ENCODE results near the gene ABLIM3. TPM values are rescaled to one million over a fixed set of nuclear protein-coding genes. Genes with fewer than 3 reads are reported as not detected.
A peak's percentile ranks its signal among the peaks of the same experiment; 100 is the strongest.

The ABLIM3 gene
- polyA plus RNA-seq, 1 donor = 89.7 TPM

- no peak for DNase-seq (ENCODE audit: low read depth)
Observed at GRCh38 chr5:149217803-149218155, 76.5 kb downstream of the ABLIM3 start.

DNA sequence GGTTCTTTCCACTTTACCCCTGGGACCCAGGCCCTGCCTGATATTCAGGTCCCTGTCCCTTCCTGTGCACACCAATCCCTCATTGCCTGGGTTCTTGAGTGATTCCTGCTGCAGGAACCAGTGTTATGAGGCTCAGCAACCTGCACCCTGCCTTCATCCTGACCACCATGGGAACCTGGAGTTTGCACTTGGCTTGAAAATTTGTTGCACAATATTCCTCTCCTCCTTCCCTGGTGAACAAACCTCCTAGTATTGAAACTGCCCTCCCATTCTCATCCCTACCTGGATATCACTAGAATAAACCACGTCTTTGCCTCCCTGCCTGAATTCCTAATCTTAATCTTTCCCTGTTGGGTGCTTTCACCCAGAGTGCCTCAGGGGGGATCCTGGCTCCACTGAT lies 78.3 kb downstream of the ABLIM3 start:
- DNase-seq (ENCODE audit: low read depth) = no peak

DNA sequence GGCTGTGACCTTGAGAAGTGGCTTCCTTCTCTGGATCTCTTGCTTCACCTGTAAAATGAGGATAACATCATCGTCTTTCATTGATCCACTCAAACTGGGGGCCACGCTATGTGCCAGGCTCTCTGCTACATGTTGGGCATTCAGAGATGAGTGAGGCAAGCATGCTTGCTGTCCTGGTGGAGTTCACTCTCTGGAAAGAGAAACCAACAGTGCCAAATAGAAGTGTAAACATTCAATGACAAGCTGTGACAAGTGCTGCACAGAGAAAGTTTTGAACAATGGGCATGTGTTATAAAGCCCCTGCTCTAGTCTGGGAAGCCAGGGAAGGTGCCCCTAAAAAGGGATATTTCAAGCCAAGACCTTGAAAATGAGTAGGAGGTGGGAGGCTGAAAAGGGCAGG lies 79.5 kb downstream of the ABLIM3 start:
- no peak for DNase-seq (ENCODE audit: low read depth)

GRCh38 chr5:149221326-149221725 lies 80.0 kb downstream of the ABLIM3 start:
- DNase-seq (ENCODE audit: low read depth) = no peak

DNA sequence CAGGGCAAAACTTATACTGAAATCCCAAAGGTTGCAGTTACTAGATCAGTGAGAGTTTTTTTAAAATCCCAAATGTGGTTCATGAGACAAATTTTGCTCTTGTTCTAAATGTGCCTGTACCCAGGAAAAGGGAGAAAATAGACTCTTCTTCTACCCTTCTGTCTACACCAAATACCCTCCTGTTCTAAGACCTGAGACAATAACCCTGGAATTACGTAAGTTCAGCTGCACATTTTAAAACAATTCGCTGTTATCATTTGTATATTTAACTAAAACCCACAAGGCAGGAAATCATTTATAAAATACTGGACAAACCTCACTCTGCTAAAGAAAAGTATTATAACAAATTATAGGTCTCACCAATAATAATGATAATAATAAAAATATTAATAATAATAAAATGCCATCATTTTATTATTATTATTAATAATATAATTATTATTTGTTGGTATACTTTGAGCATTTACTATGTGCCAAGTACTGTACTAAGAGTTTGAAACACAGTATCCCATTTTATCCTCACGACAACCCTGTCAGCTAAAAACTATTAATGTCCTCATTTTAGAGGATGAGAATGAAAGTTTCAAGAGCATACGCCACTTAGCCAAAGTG lies 80.5 kb downstream of the ABLIM3 start:
- DNase-seq (ENCODE audit: low read depth) = no peak

GRCh38 chr5:149223081-149223848 lies 82.0 kb downstream of the ABLIM3 start:
- DNase-seq (ENCODE audit: low read depth) = no peak

- no peak for DNase-seq (ENCODE audit: low read depth)
Observed at GRCh38 chr5:149224282-149224681, 83.0 kb downstream of the ABLIM3 start.

DNA sequence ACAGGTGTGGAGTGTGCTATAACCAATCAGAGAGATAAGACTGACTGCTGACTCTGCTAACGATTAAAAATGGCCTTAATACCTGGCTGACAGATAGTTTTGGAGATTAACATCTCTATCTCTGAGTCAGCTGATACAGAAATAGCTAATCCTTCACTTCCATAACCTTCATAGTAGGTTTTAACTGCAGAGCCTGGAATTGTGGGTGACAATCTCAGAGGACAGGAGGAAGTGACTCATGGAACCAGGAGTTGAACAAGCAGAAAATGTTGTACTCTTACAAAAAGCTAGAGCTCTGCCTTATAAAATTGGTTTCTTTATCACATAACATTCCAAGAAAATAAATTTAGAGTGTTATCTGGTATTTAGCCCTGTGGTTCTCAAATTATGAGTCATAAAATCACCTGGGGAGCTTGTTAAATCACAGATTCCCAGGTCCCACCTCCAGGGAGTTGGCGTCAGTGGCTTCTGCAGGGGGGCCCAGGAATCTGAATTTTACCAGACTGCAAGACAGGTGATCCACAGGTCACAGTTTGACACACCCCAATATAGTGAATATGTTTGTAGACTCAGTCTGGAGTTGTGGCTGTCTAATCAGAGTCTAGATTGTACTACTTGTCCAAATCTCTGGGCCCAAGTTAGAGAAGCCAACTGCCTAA lies 86.0 kb downstream of the ABLIM3 start:
- DNase-seq (ENCODE audit: low read depth) = no peak

GRCh38 chr5:149228618-149229297 lies 87.5 kb downstream of the ABLIM3 start:
- peak; percentile 29 for DNase-seq (ENCODE audit: low read depth)

GRCh38 chr5:149229298-149229937 lies 88.1 kb downstream of the ABLIM3 start:
- DNase-seq (ENCODE audit: low read depth) = no peak

GRCh38 chr5:149235841-149236240 lies 94.5 kb downstream of the ABLIM3 start:
- DNase-seq (ENCODE audit: low read depth) = no peak

DNA sequence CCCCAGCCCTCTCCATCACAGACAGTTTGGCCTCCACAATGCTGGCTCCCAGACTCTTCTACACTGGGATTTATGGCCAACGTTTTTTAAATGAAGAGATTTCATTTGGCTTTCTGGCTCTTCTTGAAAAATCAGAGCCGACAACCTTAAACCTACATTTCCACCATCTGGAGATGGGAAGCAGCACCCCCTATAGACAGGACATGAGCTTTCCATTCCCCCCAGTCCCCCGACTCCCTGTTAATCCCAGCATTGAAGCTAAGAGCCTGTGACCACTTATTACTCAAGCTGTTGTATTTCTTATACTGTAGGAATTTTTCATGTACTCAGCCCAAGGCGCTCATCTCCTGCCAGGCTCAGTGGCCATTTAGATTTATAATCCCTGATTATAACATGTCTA lies 96.4 kb downstream of the ABLIM3 start:
- DNase-seq (ENCODE audit: low read depth) = no peak

DNA sequence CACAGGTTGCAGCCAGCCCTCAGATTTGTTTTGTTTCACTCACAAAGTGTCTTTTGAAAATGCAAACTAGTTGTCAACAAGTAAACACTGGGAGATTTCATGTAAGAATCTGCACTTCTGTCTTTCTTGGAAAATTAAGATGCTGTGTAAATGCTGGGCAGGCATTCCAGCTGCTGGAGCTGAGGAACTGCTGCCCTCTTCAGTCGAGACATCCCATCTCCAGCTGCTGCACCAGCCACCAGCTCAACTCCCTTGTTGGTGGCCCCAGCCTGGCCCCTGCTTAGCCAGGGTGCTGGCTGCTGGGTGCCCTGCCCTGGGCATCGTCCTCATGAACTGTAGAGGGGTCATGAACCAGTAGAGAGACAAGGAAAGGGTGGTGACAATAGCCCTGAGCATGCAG lies 97.2 kb downstream of the ABLIM3 start:
- no peak for DNase-seq (ENCODE audit: low read depth)

DNA sequence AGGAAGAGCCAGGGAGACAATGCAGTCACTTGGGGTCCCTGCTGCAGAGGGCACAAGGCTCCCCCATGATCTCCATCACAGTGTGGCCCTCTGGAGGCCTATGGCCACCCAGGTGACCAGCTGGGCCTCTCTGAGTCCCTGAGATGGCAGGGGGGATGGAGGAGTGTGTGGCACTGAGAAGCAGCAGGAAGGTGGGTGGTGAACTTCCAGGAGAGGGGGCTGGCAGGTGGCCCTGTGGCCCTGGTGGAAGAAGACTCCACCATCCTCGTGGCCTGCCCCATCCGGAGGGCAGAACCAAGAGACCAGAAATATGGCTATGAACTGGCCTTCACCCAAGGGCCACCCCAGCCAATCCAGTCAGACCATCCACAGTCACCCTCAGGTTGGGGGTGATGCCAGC lies 98.6 kb downstream of the ABLIM3 start:
- DNase-seq (ENCODE audit: low read depth) = no peak

DNA sequence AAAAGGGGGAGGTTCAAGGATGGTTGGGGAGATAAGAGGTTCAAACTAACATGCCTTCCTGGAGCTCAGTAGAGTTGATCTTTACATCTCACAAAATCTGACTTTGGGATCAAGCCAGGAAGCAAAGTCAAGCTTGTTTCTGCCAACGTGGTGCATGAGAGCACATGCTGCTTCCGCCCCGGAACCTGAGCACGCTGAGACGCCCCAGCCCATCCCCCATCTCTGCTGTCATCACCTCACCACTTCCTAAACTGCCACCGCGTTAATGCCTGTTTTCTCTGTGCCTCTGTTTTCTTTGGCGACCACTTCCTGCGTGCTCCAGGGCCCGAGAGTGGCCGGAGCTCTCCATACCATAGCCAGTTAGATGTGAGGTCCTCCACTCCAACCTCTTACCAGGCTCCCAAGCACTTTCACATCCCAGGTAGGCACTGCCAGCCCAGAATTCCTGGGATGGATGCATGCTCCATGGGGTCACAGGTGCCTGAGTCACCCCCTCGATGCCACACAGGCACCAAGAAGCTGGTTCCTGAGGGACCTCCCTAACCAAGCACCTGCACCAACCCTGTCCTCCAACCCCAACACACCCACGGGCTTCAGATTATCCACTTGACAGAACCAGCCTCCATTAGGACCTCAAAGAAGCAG lies 99.2 kb downstream of the ABLIM3 start:
- DNase-seq (ENCODE audit: low read depth) = no peak

GRCh38 chr5:149242339-149242738 lies 101.0 kb downstream of the ABLIM3 start:
- DNase-seq (ENCODE audit: low read depth) = no peak

DNA sequence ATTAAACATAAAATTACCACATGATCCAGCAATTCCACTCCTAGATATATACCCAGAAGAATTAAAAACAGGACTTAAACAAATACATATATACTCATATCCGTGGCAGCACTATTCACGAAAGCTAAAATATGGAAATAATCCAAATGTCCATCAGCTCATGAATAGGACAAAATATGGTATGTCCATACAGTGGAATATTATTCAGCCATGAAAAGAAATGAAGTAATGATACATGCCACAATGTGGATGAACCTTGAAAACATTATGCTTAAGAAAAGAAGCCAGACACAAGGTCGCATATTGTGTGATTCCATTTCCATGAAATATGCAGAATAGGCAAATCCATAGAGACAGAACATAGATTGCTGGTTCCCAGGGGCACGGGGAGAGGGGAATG lies 105.6 kb downstream of the ABLIM3 start:
- no peak for DNase-seq (ENCODE audit: low read depth)

- no peak for DNase-seq (ENCODE audit: low read depth)
Observed at GRCh38 chr5:149247726-149248125, 106.4 kb downstream of the ABLIM3 start.

DNA sequence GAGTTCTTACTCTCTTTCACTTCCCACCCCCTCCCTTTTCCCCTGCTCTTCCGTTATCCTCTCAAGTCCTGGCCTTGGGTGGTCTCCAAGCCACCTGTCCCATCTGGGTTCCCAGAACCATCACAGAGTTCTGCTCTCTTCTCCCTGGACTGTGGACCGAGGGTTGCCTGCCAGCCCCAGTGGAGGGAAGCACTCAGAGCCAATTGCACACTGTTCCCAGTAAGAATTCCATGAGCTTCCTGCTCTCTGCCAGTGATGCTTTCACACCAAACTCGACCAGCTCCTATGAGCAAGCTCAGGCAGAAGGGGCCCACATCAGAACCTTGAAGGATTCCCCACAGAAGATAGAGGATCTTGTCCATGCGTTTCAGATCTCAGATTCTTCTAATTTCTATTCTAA lies 110.3 kb downstream of the ABLIM3 start:
- no peak for DNase-seq (ENCODE audit: low read depth)

DNA sequence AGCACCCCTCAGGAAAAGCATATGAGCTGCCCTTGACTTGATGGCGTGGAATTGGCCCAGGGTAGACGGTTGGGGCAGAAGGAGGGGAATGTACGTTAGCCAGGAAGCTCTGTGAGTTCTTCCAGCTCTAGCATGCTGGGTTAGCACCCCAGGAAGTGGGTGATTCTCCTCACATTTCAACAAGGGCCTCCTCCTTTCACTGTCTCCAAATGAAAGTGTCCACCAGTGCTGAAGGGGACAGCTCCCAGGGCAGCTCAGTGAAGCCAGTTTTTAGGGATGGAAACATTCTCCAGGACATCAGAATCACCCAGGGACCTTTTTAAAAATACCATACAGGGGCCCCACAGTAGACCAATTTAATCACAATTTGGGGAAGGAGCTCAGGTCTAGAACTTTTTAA lies 113.2 kb downstream of the ABLIM3 start:
- DNase-seq (ENCODE audit: low read depth) = no peak

DNA sequence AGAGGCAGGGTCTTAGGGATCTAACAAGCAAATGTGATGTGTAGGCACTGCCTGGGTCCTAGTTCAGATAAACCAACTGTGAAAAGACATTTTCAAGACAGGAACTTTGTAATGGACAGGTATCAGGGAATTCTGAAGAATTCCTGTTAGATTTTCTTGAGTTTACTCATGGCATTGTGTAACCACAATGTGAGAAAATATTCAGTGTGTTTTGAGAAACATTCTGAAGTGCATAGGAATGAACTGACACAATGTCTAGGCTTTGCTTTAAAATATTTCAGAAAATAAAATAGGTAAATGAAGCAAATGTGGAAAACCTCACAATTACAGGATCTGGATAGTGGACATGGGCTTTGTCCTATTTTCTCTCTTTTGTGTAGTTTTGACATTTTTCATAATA lies 115.2 kb downstream of the ABLIM3 start:
- DNase-seq (ENCODE audit: low read depth) = no peak

GRCh38 chr5:149257131-149257530 lies 115.8 kb downstream of the ABLIM3 start:
- DNase-seq (ENCODE audit: low read depth) = no peak
